NCI-H82 (cell line): Measurements from ENCODE around the gene RUFY3.

Experiments used
- DNase-seq: peaks from one replicate; lab custom pipeline; 2025; lab: John Stamatoyannopoulos, UW

RUFY3 gene

GRCh38 chr4:70841951-70842350, 120.2 kb downstream of the RUFY3 start:
- DNase-seq, result no peak

GRCh38 chr4:70842761-70843435, 121.1 kb downstream of the RUFY3 start:
- DNase-seq, result peak; percentile 50

GRCh38 chr4:70844180-70844579, 122.4 kb downstream of the RUFY3 start:
- no peak for DNase-seq

GRCh38 chr4:70849291-70849690, 127.5 kb downstream of the RUFY3 start:
- DNase-seq, result no peak

- no peak for DNase-seq
These were observed 133.7 kb downstream of the RUFY3 start for GRCh38 chr4:70855464-70855863.
